LNCaP clone FGC (cell line): ENCODE results near the gene ABCB11.

ENCODE experiments used
- DNase-seq: peaks from one replicate; pipeline ENCODE4 v3.0.0-alpha.2; 2011; ENCODE audit warnings: low read depth
- H3K4me3 ChIP-seq: 2 replicates; pipeline ENCODE4 v1.5.1; 2011; ENCODE audit warnings: mild to moderate bottlenecking, low read depth, low read length, control low read depth
- CTCF ChIP-seq: IDR thresholded peaks from 2 replicates; pipeline ENCODE4 v1.5.1; 2012; ENCODE audit warnings: mild to moderate bottlenecking; ENCODE audit not compliant: control insufficient read depth, insufficient read depth; ENCODE audit errors: extremely low read depth

ABCB11 gene

GRCh38 chr2:168897449-168897848, 133.7 kb downstream of the ABCB11 start:
- no peak overlapping the region for H3K4me3 ChIP-seq
- no peak for DNase-seq
- no peak for TF ChIP-seq CTCF

- DNase-seq, result no peak
- no peak for TF ChIP-seq CTCF
These were observed 134.3 kb downstream of the ABCB11 start for GRCh38 chr2:168896783-168897182.

GRCh38 chr2:168895771-168896170, 135.4 kb downstream of the ABCB11 start:
- DNase-seq, result no peak
- no peak for TF ChIP-seq CTCF
- H3K4me3 ChIP-seq, result no peak overlapping the region

More at GRCh38 chr2:168896783-168897182, 134.3 kb downstream of the ABCB11 start:
- H3K4me3 ChIP-seq, result no peak overlapping the region

GRCh38 chr2:168894720-168895119, 136.4 kb downstream of the ABCB11 start:
- DNase-seq, result no peak
- H3K4me3 ChIP-seq, result no peak overlapping the region
- no peak for TF ChIP-seq CTCF

- no peak overlapping the region for H3K4me3 ChIP-seq
- no peak for DNase-seq
- TF ChIP-seq CTCF, result no peak
These were observed 137.0 kb downstream of the ABCB11 start for GRCh38 chr2:168894101-168894500.

GRCh38 chr2:168892327-168892726, 138.8 kb downstream of the ABCB11 start:
- no peak for DNase-seq
- TF ChIP-seq CTCF, result no peak
- H3K4me3 ChIP-seq, result no peak overlapping the region

GRCh38 chr2:168890006-168890782, 140.9 kb downstream of the ABCB11 start, which contains the start of gene SPC25:
Gene SPC25, minus strand, starts transcription at chr2:168890430. Its CDS starts 911 bp downstream, at chr2:168889519.
- DNase-seq, result peak; percentile 57
- H3K4me3 ChIP-seq, result peak within 1 kb of the TSS; percentile 67
- TF ChIP-seq CTCF, result no peak
